Testis (tissue), 2 donors: ENCODE measurements around the gene THAP11.

Source experiments
- CTCF ChIP-seq, 3 experiments: fragments of 450-650 bp in 2 of 3; fragments of 200-600 bp in 1 of 3; sonication (generic) in 1 of 3; IDR thresholded peaks; one replicate each; pipeline ENCODE4 v1.5.1; 2016 to 2019; ENCODE audit warnings: antibody characterized with exemption in 3 of 3, mild to moderate bottlenecking in 2 of 3, moderate library complexity in 1 of 3
- POLR2A ChIP-seq: fragments of 450-650 bp; IDR thresholded peaks from one replicate; pipeline ENCODE4 v1.6.1; 2017; ENCODE audit warnings: antibody characterized with exemption, mild to moderate bottlenecking, moderate library complexity

- TF ChIP-seq CTCF (IDR thresholded peaks at IDR 0.05), result no peak
- TF ChIP-seq POLR2A, result no peak
These were observed 21.4 kb upstream of the THAP11 start for GRCh38 chr16:67820608-67821259.
